Activated T-helper 9 cell treated with anti-CD3 and anti-CD28 coated beads, Interleukin-2, amount 50 U/mL, for 16 hours (primary cell): Measurements from ENCODE around the gene TK2.
"Not testable (repeated sequence)": the region's sequence is repeated elsewhere in the genome, so short reads cannot be mapped to it uniquely, and the experiment has no call there.

Experiments
- DNase-seq: peaks from one replicate; pipeline ENCODE4 v3.0.0-alpha.2; 2020; ENCODE audit warnings: low read depth

Gene TK2

GRCh38 chr16:66503030-66503429 is 46.9 kb downstream of the TK2 start:
- no peak for DNase-seq

GRCh38 chr16:66502020-66502913 is 47.7 kb downstream of the TK2 start:
- DNase-seq: no peak

- not testable (repeated sequence) for DNase-seq
These were observed 48.4 kb downstream of the TK2 start for GRCh38 chr16:66501563-66501962.

GRCh38 chr16:66497921-66498320 is 52.0 kb downstream of the TK2 start:
- DNase-seq: not testable (repeated sequence)

GRCh38 chr16:66496226-66496625 is 53.7 kb downstream of the TK2 start:
- not testable (repeated sequence) for DNase-seq

- no peak for DNase-seq
These were observed 54.5 kb downstream of the TK2 start for GRCh38 chr16:66495440-66495839.

GRCh38 chr16:66494916-66495315 is 55.0 kb downstream of the TK2 start:
- no peak for DNase-seq

GRCh38 chr16:66493490-66494401 is 56.2 kb downstream of the TK2 start:
- no peak for DNase-seq

- no peak for DNase-seq
These were observed 58.2 kb downstream of the TK2 start for GRCh38 chr16:66491716-66492064.

GRCh38 chr16:66490774-66491715 is 58.9 kb downstream of the TK2 start:
- DNase-seq: no peak

- DNase-seq: no peak
These were observed 60.1 kb downstream of the TK2 start for GRCh38 chr16:66489818-66490217.

- DNase-seq: no peak
These were observed 60.5 kb downstream of the TK2 start for GRCh38 chr16:66489385-66489784.

GRCh38 chr16:66488505-66488904 is 61.4 kb downstream of the TK2 start:
- DNase-seq: no peak

GRCh38 chr16:66487580-66488275 is 62.2 kb downstream of the TK2 start:
- no peak for DNase-seq

- DNase-seq: no peak
These were observed 62.9 kb downstream of the TK2 start for GRCh38 chr16:66486773-66487579.

- DNase-seq: no peak
These were observed 63.6 kb downstream of the TK2 start for GRCh38 chr16:66486199-66486772.

GRCh38 chr16:66485376-66485775 is 64.5 kb downstream of the TK2 start:
- DNase-seq: no peak

GRCh38 chr16:66484453-66485213 is 65.3 kb downstream of the TK2 start:
- no peak for DNase-seq
